H9 (cell line): ENCODE data around the gene RPS21. TPM values are rescaled to one million over a fixed set of nuclear protein-coding genes. Genes with fewer than 3 reads are reported as not detected.

Experiments used
- DNase-seq: peaks from one replicate; pipeline ENCODE4 v3.0.0-alpha.2; 2017
- H2AFZ ChIP-seq: one replicate; pipeline ENCODE4 v1.6.1; 2013; ENCODE audit warnings: mild to moderate bottlenecking, low read length, control low read depth, moderate library complexity
- H2AK5ac ChIP-seq: 2 replicates; pipeline ENCODE4 v1.6.1; 2013; ENCODE audit warnings: low read length, control low read depth, mixed read lengths; ENCODE audit not compliant: insufficient read length
- H2BK120ac ChIP-seq: one replicate; pipeline ENCODE4 v1.6.1; 2013; ENCODE audit warnings: low read depth, mild to moderate bottlenecking, low read length, control low read depth, inconsistent platforms; ENCODE audit not compliant: poor library complexity, severe bottlenecking
- H2BK12ac ChIP-seq: 2 replicates; pipeline ENCODE4 v1.6.1; 2013; ENCODE audit warnings: low read length, control low read depth, mixed read lengths, low read depth; ENCODE audit not compliant: insufficient read length
- H2BK15ac ChIP-seq: 2 replicates; pipeline ENCODE4 v1.6.1; 2013; ENCODE audit warnings: low read depth, low read length, control low read depth
- H2BK20ac ChIP-seq: one replicate; pipeline ENCODE4 v1.6.1; 2013; ENCODE audit warnings: low read depth, mild to moderate bottlenecking, low read length, control low read depth, inconsistent platforms; ENCODE audit not compliant: poor library complexity, severe bottlenecking
- H2BK5ac ChIP-seq: 2 replicates; pipeline ENCODE4 v1.6.1; 2013; ENCODE audit warnings: low read length, control low read depth, mixed read lengths; ENCODE audit not compliant: insufficient read length
- H3K14ac ChIP-seq: 2 replicates; pipeline ENCODE4 v1.6.1; 2013; ENCODE audit warnings: low read length, control low read depth; ENCODE audit not compliant: insufficient read depth
- H3K18ac ChIP-seq: 2 replicates; pipeline ENCODE4 v1.6.1; 2013; ENCODE audit warnings: low read depth, mild to moderate bottlenecking, mixed read lengths, low read length, control low read depth; ENCODE audit not compliant: insufficient read length
- H3K23ac ChIP-seq: 2 replicates; pipeline ENCODE4 v1.6.1; 2013; ENCODE audit warnings: low read length, control low read depth, mixed read lengths, low read depth; ENCODE audit not compliant: insufficient read length
- H3K23me2 ChIP-seq: 2 replicates; pipeline ENCODE4 v1.6.1; 2013; ENCODE audit warnings: low read depth, mild to moderate bottlenecking, mixed read lengths, low read length, control low read depth; ENCODE audit not compliant: insufficient read length, poor library complexity, severe bottlenecking
- H3K27ac ChIP-seq: 2 replicates; pipeline ENCODE4 v1.5.1; 2013; ENCODE audit warnings: low read length, control low read depth, mixed read lengths, low read depth; ENCODE audit not compliant: insufficient read length
- H3K27me3 ChIP-seq: 2 replicates; pipeline ENCODE4 v1.6.1; 2013; ENCODE audit warnings: low read length, control low read depth, inconsistent platforms; ENCODE audit not compliant: insufficient read depth
- H3K4ac ChIP-seq: 2 replicates; pipeline ENCODE4 v1.6.1; 2013; ENCODE audit warnings: low read depth, mild to moderate bottlenecking, control low read depth, inconsistent platforms, low read length, moderate library complexity
- H3K4me1 ChIP-seq: 2 replicates; pipeline ENCODE4 v1.6.1; 2013; ENCODE audit warnings: low read length, control low read depth, inconsistent platforms; ENCODE audit not compliant: insufficient read depth
- H3K4me2 ChIP-seq: 2 replicates; pipeline ENCODE4 v1.6.1; 2013; ENCODE audit warnings: low read length, control low read depth, mixed read lengths; ENCODE audit not compliant: insufficient read length, insufficient read depth
- H3K56ac ChIP-seq: 2 replicates; pipeline ENCODE4 v1.6.1; 2013; ENCODE audit warnings: low read depth, mild to moderate bottlenecking, mixed read lengths, low read length, control low read depth; ENCODE audit not compliant: insufficient read length
- H3K79me1 ChIP-seq: 2 replicates; pipeline ENCODE4 v1.6.1; 2013; ENCODE audit warnings: low read depth, mild to moderate bottlenecking, moderate library complexity, low read length, control low read depth, inconsistent platforms; ENCODE audit not compliant: insufficient read depth, poor library complexity, severe bottlenecking
- H3K79me2 ChIP-seq: 2 replicates; pipeline ENCODE4 v1.6.1; 2013; ENCODE audit warnings: low read length, control low read depth, inconsistent platforms; ENCODE audit not compliant: insufficient read depth
- H3K9ac ChIP-seq: 2 replicates; pipeline ENCODE4 v1.6.1; 2013; ENCODE audit warnings: low read length, control low read depth, mixed read lengths; ENCODE audit not compliant: insufficient read length; ENCODE audit errors: extremely low read depth
- H3K9me3 ChIP-seq: one replicate; pipeline ENCODE4 v1.6.1; 2013; ENCODE audit warnings: low read depth, low read length, inconsistent platforms; ENCODE audit not compliant: control insufficient read depth
- H3T11ph ChIP-seq: one replicate; pipeline ENCODE4 v1.6.1; 2013; ENCODE audit warnings: mild to moderate bottlenecking, low read length, control low read depth, inconsistent platforms
- H4K20me1 ChIP-seq: one replicate; pipeline ENCODE4 v1.6.1; 2013; ENCODE audit not compliant: control insufficient read depth, insufficient read length, insufficient read depth
- H4K5ac ChIP-seq: 2 replicates; pipeline ENCODE4 v1.6.1; 2013; ENCODE audit warnings: low read depth, mild to moderate bottlenecking, mixed read lengths, low read length, control low read depth; ENCODE audit not compliant: insufficient read length
- H4K8ac ChIP-seq: replicated peaks from 2 replicates; pipeline ENCODE4 v1.6.1; 2013; ENCODE audit warnings: low read length, control low read depth, mixed read lengths, low read depth; ENCODE audit not compliant: insufficient read length
- H4K91ac ChIP-seq: 2 replicates; pipeline ENCODE4 v1.6.1; 2013; ENCODE audit warnings: low read depth, mild to moderate bottlenecking, moderate library complexity, mixed read lengths, low read length, control low read depth; ENCODE audit not compliant: insufficient read length
- H3K27ac Mint-ChIP-seq, 3 experiments: 2 replicates in 2 of 3; 3 replicates in 1 of 3; pipeline ENCODE4 v1.8.0; 2020 to 2021; ENCODE audit warnings: mixed read lengths in 3 of 3, mild to moderate bottlenecking in 1 of 3, moderate library complexity in 1 of 3
- H3K27me3 Mint-ChIP-seq: 2 replicates; pipeline ENCODE4 v1.8.0; 2021; ENCODE audit warnings: low read depth, mild to moderate bottlenecking, moderate library complexity, mixed read lengths
- H3K36me3 Mint-ChIP-seq, 3 experiments: 2 replicates in 2 of 3; 3 replicates in 1 of 3; pipeline ENCODE4 v1.8.0; 2020 to 2021; ENCODE audit warnings: low read depth in 3 of 3, mixed read lengths in 3 of 3; ENCODE audit not compliant: insufficient read depth in 1 of 3
- H3K4me1 Mint-ChIP-seq, 2 experiments: 2 replicates each; pipeline ENCODE4 v1.8.0; 2020; ENCODE audit warnings: mixed read lengths in 2 of 2
- H3K4me3 Mint-ChIP-seq, 2 experiments: 2 replicates in 1 of 2; 3 replicates in 1 of 2; pipeline ENCODE4 v1.8.0; 2020 to 2021; ENCODE audit warnings: mild to moderate bottlenecking in 2 of 2, mixed read lengths in 2 of 2, moderate library complexity in 1 of 2
- H3K9me3 Mint-ChIP-seq, 2 experiments: 2 replicates in 1 of 2; 3 replicates in 1 of 2; pipeline ENCODE4 v1.8.0; 2020; ENCODE audit warnings: mild to moderate bottlenecking in 2 of 2, mixed read lengths in 2 of 2, moderate library complexity in 1 of 2
- WGBS: extraction: QIAGEN DNeasy Blood & Tissue Kit; methylation state at CpG from one replicate; pipeline ENCODE4 v1.1.7; 2013; ENCODE audit warnings: missing lambda C conversion rate, low lambda C conversion rate, mixed read lengths; ENCODE audit not compliant: insufficient read length; ENCODE audit errors: extremely low coverage; 5-methylcytosine and 5-hydroxymethylcytosine counted together
- total RNA-seq: library from RNA; stranded (reverse); gene quantifications from 2 replicates; pipeline ENCODE4 v1.2.1, GENCODE V29; 2021
- TF ChIP-seq, protein P1 (sequence below): fragments of 200-600 bp; sonication (generic); conservative IDR thresholded peaks from 3 replicates; pipeline ENCODE4 v1.8.0; 2021; ENCODE audit warnings: antibody characterized with exemption, mild to moderate bottlenecking

RPS21 gene
- total RNA-seq, 1 experiment from 2014 or later, result 1,715 TPM

DNA sequence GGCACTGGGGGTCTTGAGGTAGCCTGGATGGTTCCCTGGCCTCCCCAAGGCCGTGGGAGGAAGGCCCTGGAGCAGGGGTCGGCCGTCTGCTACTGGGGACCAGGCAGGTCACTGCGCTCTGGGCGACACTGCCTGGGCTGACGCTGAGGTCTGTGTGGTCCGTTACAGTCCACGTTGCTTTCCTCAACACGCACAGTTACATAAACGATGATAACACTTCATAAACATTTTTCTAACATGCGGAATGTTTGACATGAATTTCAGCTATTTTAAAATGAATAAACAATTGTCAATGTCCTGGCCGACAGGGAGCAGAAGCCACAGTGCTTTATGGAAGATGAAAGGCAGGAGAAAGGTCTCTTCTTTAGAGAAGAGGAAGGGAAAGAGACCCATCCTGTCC, 50.6 kb downstream of the RPS21 start:
- Histone ChIP-seq H3K23me2 (no peaks in the 10 kb centered on the region), H3K27ac (no peak overlapping the region), H3K56ac (no peak overlapping the region), H2AK5ac (no peak overlapping the region), H2BK12ac (no peak overlapping the region), H2BK5ac (no peak overlapping the region), H3K27me3 (no peaks in the 10 kb centered on the region), H4K20me1 (no peaks in the 10 kb centered on the region), H4K91ac (no peak overlapping the region), H2BK20ac (no peak overlapping the region), H3K4ac (no peak overlapping the region), H3K79me1 (no peaks in the 10 kb centered on the region), H4K5ac (no peak overlapping the region), H3T11ph (no peak overlapping the region), H2AFZ (no peak overlapping the region), H3K4me2 (no peak overlapping the region), H3K4me1 (no peaks in the 10 kb centered on the region), H3K18ac (no peak overlapping the region), H3K9me3 (no peaks in the 10 kb centered on the region), H2BK15ac (no peak overlapping the region), H3K23ac (no peak overlapping the region), H4K8ac (no peak overlapping the region), H3K79me2 (no peaks in the 10 kb centered on the region), H3K9ac (no peak overlapping the region), H2BK120ac (no peak overlapping the region), H3K14ac (no peak overlapping the region)
- Mint-ChIP-seq H3K9me3 (peaks cover 0 to 2% of the 10 kb centered on the region in 2 experiments; a peak in 1 of 5 replicates), H3K4me1 (peaks cover 0 to 4% of the 10 kb centered on the region in 2 experiments; a peak in 1 of 4 replicates), H3K36me3 (no peaks in the 10 kb centered on the region), H3K27me3 (peaks cover 53% of the 10 kb centered on the region), H3K27ac (peak overlapping the region in 1 of 3 experiments; percentile 79; a peak in 1 of 7 replicates), H3K4me3 (no peak overlapping the region; a peak in 1 of 5 replicates)
- DNase-seq, result no peak
- WGBS, result no CpG with 5 or more reads among the region's 12 CpGs
- TF ChIP-seq, protein P1, sequence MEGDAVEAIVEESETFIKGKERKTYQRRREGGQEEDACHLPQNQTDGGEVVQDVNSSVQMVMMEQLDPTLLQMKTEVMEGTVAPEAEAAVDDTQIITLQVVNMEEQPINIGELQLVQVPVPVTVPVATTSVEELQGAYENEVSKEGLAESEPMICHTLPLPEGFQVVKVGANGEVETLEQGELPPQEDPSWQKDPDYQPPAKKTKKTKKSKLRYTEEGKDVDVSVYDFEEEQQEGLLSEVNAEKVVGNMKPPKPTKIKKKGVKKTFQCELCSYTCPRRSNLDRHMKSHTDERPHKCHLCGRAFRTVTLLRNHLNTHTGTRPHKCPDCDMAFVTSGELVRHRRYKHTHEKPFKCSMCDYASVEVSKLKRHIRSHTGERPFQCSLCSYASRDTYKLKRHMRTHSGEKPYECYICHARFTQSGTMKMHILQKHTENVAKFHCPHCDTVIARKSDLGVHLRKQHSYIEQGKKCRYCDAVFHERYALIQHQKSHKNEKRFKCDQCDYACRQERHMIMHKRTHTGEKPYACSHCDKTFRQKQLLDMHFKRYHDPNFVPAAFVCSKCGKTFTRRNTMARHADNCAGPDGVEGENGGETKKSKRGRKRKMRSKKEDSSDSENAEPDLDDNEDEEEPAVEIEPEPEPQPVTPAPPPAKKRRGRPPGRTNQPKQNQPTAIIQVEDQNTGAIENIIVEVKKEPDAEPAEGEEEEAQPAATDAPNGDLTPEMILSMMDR, result no peak
